CD14-positive monocyte (primary cell): Measurements from ENCODE around the gene TMEM87A. TPM values are rescaled to one million over a fixed set of nuclear protein-coding genes. Genes with fewer than 3 reads are reported as not detected.

ENCODE experiments used
- DNase-seq, 3 donors: peaks; one replicate each; pipeline ENCODE4 v3.0.0-alpha.2; 2011 to 2022
- H2AFZ ChIP-seq: 2 replicates; pipeline ENCODE4 v1.6.0; 2012; ENCODE audit warnings: mild to moderate bottlenecking, low read depth, low read length, inconsistent platforms; ENCODE audit not compliant: insufficient read depth, poor library complexity, severe bottlenecking
- H3K27ac ChIP-seq, 2 donors: 1 replicate in 1 of 2; 2 replicates in 1 of 2; pipeline ENCODE4 v1.5.1; 2012 to 2013; ENCODE audit warnings: low read length in 2 of 2, control low read depth in 1 of 2, inconsistent platforms in 1 of 2, low read depth in 1 of 2, mild to moderate bottlenecking in 1 of 2
- H3K27me3 ChIP-seq, 2 donors: one replicate each; pipeline versions ENCODE4 v1.6.0 to v1.6.1; 2011 to 2013; ENCODE audit warnings: low read length in 2 of 2; ENCODE audit not compliant: control insufficient read depth in 2 of 2, insufficient read depth in 2 of 2
- H3K36me3 ChIP-seq, 2 donors: replicated peaks in 1 of 2; 1 replicate in 1 of 2; 2 replicates in 1 of 2; pipeline versions ENCODE4 v1.5.1 to v1.6.1; 2012 to 2013; ENCODE audit warnings: low read length in 2 of 2, control low read depth in 1 of 2, inconsistent platforms in 1 of 2, mild to moderate bottlenecking in 1 of 2; ENCODE audit not compliant: insufficient read depth in 2 of 2, control insufficient read depth in 1 of 2
- H3K4me1 ChIP-seq, 2 donors: 1 replicate in 1 of 2; 2 replicates in 1 of 2; pipeline versions ENCODE4 v1.5.1 to v1.6.1; 2012 to 2013; ENCODE audit warnings: low read length in 2 of 2, control low read depth in 1 of 2, inconsistent platforms in 1 of 2, mild to moderate bottlenecking in 1 of 2, moderate library complexity in 1 of 2; ENCODE audit not compliant: insufficient read depth in 2 of 2, control insufficient read depth in 1 of 2
- H3K4me2 ChIP-seq: replicated peaks from 2 replicates; pipeline ENCODE3; 2012; ENCODE audit warnings: low read length, moderate library complexity, mild to moderate bottlenecking; ENCODE audit not compliant: poor library complexity, severe bottlenecking; ENCODE audit errors: extremely low read depth
- H3K4me3 ChIP-seq, 3 experiments: fragments of 200-600 bp in 1 of 3; sonication (generic) in 1 of 3; replicated peaks in 1 of 3; 1 replicate in 2 of 3; 2 replicates in 1 of 3; pipeline ENCODE4 v1.5.1; 2011 to 2013; ENCODE audit warnings: low read length in 3 of 3, mild to moderate bottlenecking in 3 of 3, control low read depth in 2 of 3, low read depth in 2 of 3, inconsistent platforms in 1 of 3, moderate library complexity in 1 of 3
- H3K79me2 ChIP-seq: 2 replicates; pipeline ENCODE4 v1.6.0; 2012; ENCODE audit warnings: mild to moderate bottlenecking, control low read depth, inconsistent platforms, low read length, moderate library complexity; ENCODE audit not compliant: insufficient read depth
- H3K9ac ChIP-seq: 2 replicates; pipeline ENCODE4 v1.6.0; 2017; ENCODE audit warnings: low read length, mild to moderate bottlenecking; ENCODE audit not compliant: insufficient read depth, poor library complexity, severe bottlenecking
- H3K9me3 ChIP-seq, 2 donors: replicated peaks in 1 of 2; 1 replicate in 1 of 2; 2 replicates in 1 of 2; pipeline versions ENCODE4 v1.5.1 to v1.6.1; 2012 to 2013; ENCODE audit warnings: low read length in 2 of 2, control low read depth in 1 of 2; ENCODE audit not compliant: control insufficient read depth in 1 of 2, insufficient read depth in 1 of 2
- H4K20me1 ChIP-seq: 2 replicates; pipeline ENCODE4 v1.6.0; 2012; ENCODE audit warnings: mild to moderate bottlenecking, low read length, control low read depth, moderate library complexity; ENCODE audit not compliant: insufficient read depth
- H3K27ac Mint-ChIP-seq, 7 donors: one replicate each; pipeline ENCODE4 v1.8.0; 2020; ENCODE audit warnings: mild to moderate bottlenecking in 7 of 7, mixed read lengths in 7 of 7, moderate library complexity in 6 of 7, inconsistent platforms in 2 of 7
- H3K27me3 Mint-ChIP-seq, 3 donors: one replicate each; pipeline ENCODE4 v1.8.0; 2021 to 2022; ENCODE audit warnings: low read depth in 3 of 3, mild to moderate bottlenecking in 3 of 3, mixed read lengths in 3 of 3, moderate library complexity in 3 of 3, inconsistent platforms in 1 of 3
- H3K36me3 Mint-ChIP-seq, 2 donors: one replicate each; pipeline ENCODE4 v1.8.0; 2020; ENCODE audit warnings: mixed read lengths in 2 of 2, inconsistent platforms in 1 of 2, mild to moderate bottlenecking in 1 of 2
- H3K4me1 Mint-ChIP-seq: one replicate; pipeline ENCODE4 v1.8.0; 2020; ENCODE audit warnings: mild to moderate bottlenecking, mixed read lengths
- H3K4me3 Mint-ChIP-seq, 2 donors: one replicate each; pipeline ENCODE4 v1.8.0; 2020; ENCODE audit warnings: mild to moderate bottlenecking in 2 of 2, mixed read lengths in 2 of 2, moderate library complexity in 1 of 2
- H3K9me3 Mint-ChIP-seq, 7 donors: one replicate each; pipeline ENCODE4 v1.8.0; 2020 to 2022; ENCODE audit warnings: mixed read lengths in 7 of 7, mild to moderate bottlenecking in 6 of 7, moderate library complexity in 6 of 7, inconsistent platforms in 2 of 7
- CTCF ChIP-seq: fragments of 200-600 bp; IDR thresholded peaks from one replicate; pipeline ENCODE4 v1.8.0; 2022; ENCODE audit warnings: antibody characterized with exemption, mild to moderate bottlenecking
- WGBS: methylation state at CpG from one replicate; pipeline ENCODE4 v1.1.5; 2013; ENCODE audit warnings: missing lambda C conversion rate; ENCODE audit not compliant: insufficient coverage; 5-methylcytosine and 5-hydroxymethylcytosine counted together
- intact Hi-C, 2 donors: fragments of 100-400 bp; cut with micrococcal nuclease; formaldehyde crosslinking; loops; one replicate each; pipeline versions ENCODE4 v1.15.0 to v1.15.1; 2023
- polyA plus RNA-seq, 3 donors: library from polyadenylated mRNA; depleted of rRNA in 1 of 3; unstranded in 2 of 3; stranded (reverse) in 1 of 3; fragments of 300-500 nt in 2 of 3; fragments of >200 nt in 1 of 3; fragmentation: Illumina TruSeq in 2 of 3; gene quantifications; 1 replicate in 2 of 3; 2 replicates in 1 of 3; pipeline ENCODE4 v1.2.3, GENCODE V29; 2012 to 2021

TMEM87A gene
- polyA plus RNA-seq, 3 donors = 24.4 to 49.4 (median 39.3) TPM

- Histone ChIP-seq H2AFZ (no peak overlapping the region), H3K27ac (no peak overlapping the region), H3K4me2 (no peak overlapping the region), H3K9me3 (no peaks in the 10 kb centered on the region), H3K79me2 (peaks cover 41% of the 10 kb centered on the region), H3K27me3 (no peaks in the 10 kb centered on the region), H3K36me3 (peaks cover 86 to 97% of the 10 kb centered on the region in 2 donors), H3K4me1 (no peaks in the 10 kb centered on the region), H3K9ac (no peak overlapping the region), H3K4me3 (no peak overlapping the region), H4K20me1 (peaks cover 52% of the 10 kb centered on the region)
- WGBS = 100% methylated on average over 1 of the region's 5 CpGs
- intact Hi-C loops = no loop called here
- TF ChIP-seq CTCF = no peak
- no peaks in the 10 kb centered on the region for H3K27me3 Mint-ChIP-seq
- no peak overlapping the region for H3K27ac Mint-ChIP-seq
- DNase-seq = no peak
- H3K4me1 Mint-ChIP-seq = no peaks in the 10 kb centered on the region
- peaks cover 61 to 88% of the 10 kb centered on the region in 2 donors for H3K36me3 Mint-ChIP-seq
- no peak overlapping the region for H3K4me3 Mint-ChIP-seq
- H3K9me3 Mint-ChIP-seq = no peaks in the 10 kb centered on the region
Observed at GRCh38 chr15:42264795-42265194, 8.4 kb downstream of the TMEM87A start.

GRCh38 chr15:42253300-42253699 is 19.9 kb downstream of the TMEM87A start:
- Histone ChIP-seq H3K36me3 (peaks cover 39 to 68% of the 10 kb centered on the region in 2 donors), H3K9me3 (peaks cover 7 to 8% of the 10 kb centered on the region in 2 donors), H3K4me3 (no peak overlapping the region), H3K9ac (no peak overlapping the region), H3K27me3 (no peaks in the 10 kb centered on the region), H4K20me1 (peaks cover 13% of the 10 kb centered on the region), H3K4me2 (no peak overlapping the region), H2AFZ (no peak overlapping the region), H3K79me2 (peaks cover 5% of the 10 kb centered on the region), H3K4me1 (no peaks in the 10 kb centered on the region), H3K27ac (no peak overlapping the region)
- peaks cover 46 to 65% of the 10 kb centered on the region in 2 donors for H3K36me3 Mint-ChIP-seq
- DNase-seq = no peak
- peaks cover 0 to 5% (median 0%) of the 10 kb centered on the region in 3 donors for H3K27me3 Mint-ChIP-seq
- peaks cover 10 to 22% (median 17%) of the 10 kb centered on the region in 7 donors for H3K9me3 Mint-ChIP-seq
- peak overlapping the region in 1 of 7 donors; percentile 60 for H3K27ac Mint-ChIP-seq
- intact Hi-C loops = no loop called here
- no CpG with 5 or more reads among the region's 2 CpGs for WGBS
- no peak overlapping the region for H3K4me3 Mint-ChIP-seq
- no peaks in the 10 kb centered on the region for H3K4me1 Mint-ChIP-seq
- TF ChIP-seq CTCF = no peak
